Gastrocnemius medialis (tissue), 4 donors: ENCODE data around the gene ZBTB43.

ENCODE experiments used
- CTCF ChIP-seq, 5 experiments: fragments of 450-650 bp in 3 of 5; fragments of 200-600 bp in 2 of 5; sonication (generic) in 2 of 5; IDR thresholded peaks in 4 of 5; conservative IDR thresholded peaks in 1 of 5; 1 replicate in 4 of 5; 2 replicates in 1 of 5; pipeline ENCODE4 v1.5.1; 2016 to 2019; ENCODE audit warnings: antibody characterized with exemption in 5 of 5, mild to moderate bottlenecking in 3 of 5, moderate library complexity in 3 of 5
- POLR2A ChIP-seq, 2 donors: fragments of 450-650 bp; IDR thresholded peaks; one replicate each; pipeline ENCODE4 v1.6.1; 2017; ENCODE audit warnings: antibody characterized with exemption in 2 of 2, mild to moderate bottlenecking in 2 of 2, moderate library complexity in 2 of 2

GRCh38 chr9:126844085-126844484 is 39.2 kb downstream of the ZBTB43 start:
- TF ChIP-seq CTCF (IDR thresholded peaks at IDR 0.05 in 4 of 5, conservative IDR thresholded peaks at IDR 0.05 in 1 of 5) (no peak), POLR2A (IDR thresholded peaks at IDR 0.05) (no peak)
